GM21423 (cell line): Measurements from ENCODE around the gene CRKL.
"Not testable (repeated sequence)": the region's sequence is repeated elsewhere in the genome, so short reads cannot be mapped to it uniquely, and the experiment has no call there.

ENCODE experiments used
- ATAC-seq: cut with Tn5 transposase; IDR thresholded peaks from one replicate; pipeline ENCODE4 v1.9.1; 2021; ENCODE audit warnings: mild to moderate bottlenecking, moderate library complexity; ENCODE audit not compliant: unreplicated experiment

The CRKL gene

GRCh38 chr22:20965888-20966855, 49.0 kb downstream of the CRKL start:
- no peak for ATAC-seq

GRCh38 chr22:20966883-20967696, 49.9 kb downstream of the CRKL start, which contains the start of gene AIFM3:
Gene AIFM3, plus strand, starts transcription at chr22:20967255. Its CDS starts 690 bp downstream, at chr22:20967945.
- no peak for ATAC-seq

- ATAC-seq = no peak
These were observed 50.5 kb downstream of the CRKL start for GRCh38 chr22:20967697-20968211.

- no peak for ATAC-seq
These were observed 51.2 kb downstream of the CRKL start for GRCh38 chr22:20968281-20968977.

GRCh38 chr22:20970939-20971657, 53.9 kb downstream of the CRKL start:
- ATAC-seq = no peak

- ATAC-seq = not testable (repeated sequence)
These were observed 54.9 kb downstream of the CRKL start for GRCh38 chr22:20972014-20972694.

GRCh38 chr22:20972933-20973577, 55.8 kb downstream of the CRKL start:
- ATAC-seq = no peak

- ATAC-seq = no peak
These were observed 56.6 kb downstream of the CRKL start for GRCh38 chr22:20973634-20974286.

- ATAC-seq = no peak
These were observed 57.2 kb downstream of the CRKL start for GRCh38 chr22:20974336-20974955.

GRCh38 chr22:20975541-20976290, 58.5 kb downstream of the CRKL start:
- no peak for ATAC-seq

GRCh38 chr22:20976291-20976877, 59.2 kb downstream of the CRKL start:
- ATAC-seq = no peak

- ATAC-seq = no peak
These were observed 59.8 kb downstream of the CRKL start for GRCh38 chr22:20977019-20977418.

- no peak for ATAC-seq
These were observed 60.4 kb downstream of the CRKL start for GRCh38 chr22:20977516-20978170.

- ATAC-seq = no peak
These were observed 61.2 kb downstream of the CRKL start for GRCh38 chr22:20978419-20978818.

- no peak for ATAC-seq
These were observed 62.1 kb downstream of the CRKL start for GRCh38 chr22:20979243-20979809.

GRCh38 chr22:20979940-20980453, 62.8 kb downstream of the CRKL start:
- no peak for ATAC-seq
